HEK293T (cell line): Measurements from ENCODE around the gene EVI2B.

Experiments
- CTCF ChIA-PET: fragments of 350-600 bp; formaldehyde crosslinking; extraction: SDS; loops from one replicate; lab custom pipeline; 2021; ENCODE audit warnings: antibody characterized with exemption, inconsistent platforms; lab: Yijun Ruan, JAX
- POLR2A ChIA-PET: fragments of 350-600 bp; formaldehyde crosslinking; extraction: SDS; loops from one replicate; lab custom pipeline; 2020; ENCODE audit warnings: antibody characterized with exemption, inconsistent platforms; lab: Yijun Ruan, JAX
- DNase-seq: peaks from one replicate; pipeline ENCODE4 v3.0.0; 2012; ENCODE audit warnings: mixed read lengths; ENCODE audit errors: extremely low spot score
- ARNT ChIP-seq: fragments of 450-650 bp; IDR thresholded peaks from 2 replicates; pipeline ENCODE4 v1.6.1; 2017; ENCODE audit warnings: mild to moderate bottlenecking
- BHLHE40 ChIP-seq: fragments of 450-650 bp; IDR thresholded peaks from 2 replicates; pipeline ENCODE4 v1.6.1; 2016; ENCODE audit warnings: mild to moderate bottlenecking, moderate library complexity, borderline replicate concordance
- CTBP1 ChIP-seq: fragments of 450-650 bp; IDR thresholded peaks from 2 replicates; pipeline ENCODE4 v1.6.1; 2016; ENCODE audit warnings: borderline replicate concordance
- ELF4 ChIP-seq: fragments of 450-650 bp; IDR thresholded peaks from 2 replicates; pipeline ENCODE4 v1.6.1; 2017; ENCODE audit warnings: antibody characterized with exemption
- FOXA1 ChIP-seq: fragments of 450-650 bp; IDR thresholded peaks from 2 replicates; pipeline ENCODE4 v1.6.1; 2016; ENCODE audit warnings: mild to moderate bottlenecking
- FOXK2 ChIP-seq: fragments of 450-650 bp; IDR thresholded peaks from 2 replicates; pipeline ENCODE4 v1.6.1; 2016; ENCODE audit warnings: mild to moderate bottlenecking
- FOXM1 ChIP-seq: fragments of 450-650 bp; IDR thresholded peaks from 2 replicates; pipeline ENCODE4 v1.6.1; 2017; ENCODE audit warnings: mild to moderate bottlenecking, borderline replicate concordance
- HDGF ChIP-seq: fragments of 450-650 bp; IDR thresholded peaks from 2 replicates; pipeline ENCODE4 v1.6.1; 2017; ENCODE audit warnings: antibody characterized with exemption, borderline replicate concordance
- L3MBTL2 ChIP-seq: fragments of 450-650 bp; conservative IDR thresholded peaks from 2 replicates; pipeline ENCODE4 v1.6.1; 2016; ENCODE audit warnings: mild to moderate bottlenecking
- LEF1 ChIP-seq: fragments of 450-650 bp; IDR thresholded peaks from 2 replicates; pipeline ENCODE4 v1.6.1; 2017; ENCODE audit warnings: mild to moderate bottlenecking, borderline replicate concordance
- NFRKB ChIP-seq: fragments of 450-650 bp; IDR thresholded peaks from 2 replicates; pipeline ENCODE4 v1.6.1; 2016; ENCODE audit warnings: mild to moderate bottlenecking, moderate library complexity
- SP1 ChIP-seq: fragments of 450-650 bp; IDR thresholded peaks from 2 replicates; pipeline ENCODE4 v1.6.1; 2017
- SUZ12 ChIP-seq: fragments of 450-650 bp; IDR thresholded peaks from 2 replicates; pipeline ENCODE4 v1.6.1; 2016; ENCODE audit warnings: mild to moderate bottlenecking
- TARDBP ChIP-seq: fragments of 450-650 bp; IDR thresholded peaks from 2 replicates; pipeline ENCODE4 v1.6.1; 2016
- ZNF384 ChIP-seq: fragments of 450-650 bp; IDR thresholded peaks from 2 replicates; pipeline ENCODE4 v1.6.1; 2016
- TF ChIP-seq, protein P1 (sequence below): fragments of 450-650 bp; IDR thresholded peaks from 2 replicates; pipeline ENCODE4 v1.6.1; 2016

Gene EVI2B

DNA sequence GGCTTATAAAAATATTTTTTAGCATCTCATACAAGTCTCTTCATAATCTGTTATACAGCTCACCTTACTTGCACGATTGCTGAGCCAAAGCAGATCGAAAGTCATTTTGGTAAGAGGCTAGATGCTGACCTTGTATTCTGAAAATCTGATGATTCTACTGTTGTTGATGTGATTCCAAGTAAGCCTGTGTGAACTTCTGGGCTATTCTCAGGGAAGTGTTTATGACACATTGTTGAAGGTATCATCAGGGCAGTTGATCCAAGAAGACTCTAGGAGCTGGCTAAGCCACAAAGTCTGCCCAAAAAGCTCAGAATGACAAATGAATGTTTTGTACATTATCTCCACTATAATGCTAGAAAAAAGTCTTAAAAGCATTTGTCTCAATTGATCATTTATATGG is 32.8 kb downstream of the EVI2B start:
- DNase-seq: no peak
- ChIA-PET POLR2A (no interaction called here), CTCF (no interaction called here)
- TF ChIP-seq SP1 (no peak), BHLHE40 (no peak), ZNF384 (no peak), L3MBTL2 (no peak), LEF1 (no peak), NFRKB (no peak), FOXK2 (no peak), FOXA1 (no peak), ELF4 (no peak), ARNT (no peak), HDGF (no peak), TARDBP (no peak), CTBP1 (no peak), SUZ12 (no peak), FOXM1 (no peak)
- TF ChIP-seq, protein P1, sequence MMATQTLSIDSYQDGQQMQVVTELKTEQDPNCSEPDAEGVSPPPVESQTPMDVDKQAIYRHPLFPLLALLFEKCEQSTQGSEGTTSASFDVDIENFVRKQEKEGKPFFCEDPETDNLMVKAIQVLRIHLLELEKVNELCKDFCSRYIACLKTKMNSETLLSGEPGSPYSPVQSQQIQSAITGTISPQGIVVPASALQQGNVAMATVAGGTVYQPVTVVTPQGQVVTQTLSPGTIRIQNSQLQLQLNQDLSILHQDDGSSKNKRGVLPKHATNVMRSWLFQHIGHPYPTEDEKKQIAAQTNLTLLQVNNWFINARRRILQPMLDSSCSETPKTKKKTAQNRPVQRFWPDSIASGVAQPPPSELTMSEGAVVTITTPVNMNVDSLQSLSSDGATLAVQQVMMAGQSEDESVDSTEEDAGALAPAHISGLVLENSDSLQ: no peak

DNA sequence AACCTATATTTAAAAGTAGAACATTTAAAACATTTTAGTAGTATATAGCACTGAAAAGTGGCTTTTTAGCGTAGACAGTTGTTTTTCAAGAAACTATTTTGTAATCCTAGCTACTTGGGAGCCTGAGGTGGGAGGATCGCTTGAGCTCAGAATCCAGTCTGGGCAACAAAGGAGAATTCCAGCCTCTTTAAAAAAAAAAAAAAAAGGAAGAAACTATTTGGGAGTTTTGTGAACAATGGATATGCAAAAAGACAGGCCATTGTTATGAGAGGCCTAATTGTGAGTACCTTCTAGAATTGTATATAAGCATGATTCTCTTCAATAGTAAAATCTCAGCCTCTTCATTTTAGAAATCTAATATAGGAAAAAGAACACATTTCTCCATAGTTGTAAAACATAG is 34.5 kb downstream of the EVI2B start:
- CTCF ChIA-PET: no interaction called here
- POLR2A ChIA-PET: no interaction called here
- DNase-seq: no peak
- no peak for TF ChIP-seq FOXM1
- TF ChIP-seq CTBP1: no peak
- no peak for TF ChIP-seq ELF4
- TF ChIP-seq ARNT: no peak
- no peak for TF ChIP-seq SUZ12
- no peak for TF ChIP-seq TARDBP
- TF ChIP-seq, protein P1: no peak
- no peak for TF ChIP-seq ZNF384
- TF ChIP-seq NFRKB: no peak
- no peak for TF ChIP-seq LEF1
- TF ChIP-seq FOXA1: no peak

DNA sequence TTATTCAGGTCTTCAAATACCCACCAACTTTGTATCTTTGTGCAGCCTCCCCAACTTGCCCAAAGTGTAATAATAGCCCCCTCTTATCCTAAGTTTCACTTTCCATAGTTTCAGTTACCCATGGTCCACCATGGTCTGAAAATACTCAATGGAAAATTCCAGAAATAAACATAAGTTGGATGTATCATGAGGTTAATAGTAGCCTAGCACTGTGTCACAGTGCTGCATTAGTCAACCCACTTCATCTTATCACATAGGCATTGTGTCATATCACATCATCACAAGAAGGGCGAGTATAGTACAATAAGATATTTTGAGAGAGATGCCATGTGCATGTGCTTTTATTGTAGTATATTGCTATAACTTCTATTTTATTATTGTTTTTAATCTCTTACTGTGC is 38.7 kb downstream of the EVI2B start:
- ChIA-PET POLR2A (no interaction called here), CTCF (no interaction called here)
- no peak for TF ChIP-seq FOXK2
- no peak for TF ChIP-seq ELF4
- TF ChIP-seq ARNT: no peak
- TF ChIP-seq L3MBTL2: no peak
- no peak for TF ChIP-seq SUZ12
- no peak for TF ChIP-seq LEF1
- TF ChIP-seq TARDBP: no peak
- TF ChIP-seq ZNF384: no peak
- TF ChIP-seq BHLHE40: no peak
- no peak for TF ChIP-seq NFRKB
- no peak for TF ChIP-seq CTBP1
- TF ChIP-seq HDGF: no peak
- TF ChIP-seq FOXM1: no peak
- no peak for TF ChIP-seq SP1
- TF ChIP-seq FOXA1: no peak
- TF ChIP-seq, protein P1: no peak
- no peak for DNase-seq

DNA sequence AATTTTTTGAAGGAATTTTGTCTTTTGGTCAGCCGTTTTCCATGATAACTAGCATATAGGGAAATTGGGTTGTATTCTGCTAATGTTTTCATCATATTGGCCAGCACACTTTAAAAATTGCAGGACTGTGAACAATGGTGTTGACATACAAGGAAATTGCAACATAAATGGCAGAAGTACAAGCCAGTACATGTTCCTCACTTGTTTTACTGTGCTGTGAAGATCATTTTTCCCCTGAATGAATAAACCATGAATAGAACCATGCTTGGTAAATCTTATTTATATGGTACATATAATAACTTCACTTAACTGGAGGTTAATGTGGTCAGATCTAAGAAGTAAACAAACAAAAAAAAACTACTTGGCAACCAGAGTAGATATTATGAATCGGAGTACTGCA is 39.6 kb downstream of the EVI2B start:
- POLR2A ChIA-PET: no interaction called here
- CTCF ChIA-PET: no interaction called here

DNA sequence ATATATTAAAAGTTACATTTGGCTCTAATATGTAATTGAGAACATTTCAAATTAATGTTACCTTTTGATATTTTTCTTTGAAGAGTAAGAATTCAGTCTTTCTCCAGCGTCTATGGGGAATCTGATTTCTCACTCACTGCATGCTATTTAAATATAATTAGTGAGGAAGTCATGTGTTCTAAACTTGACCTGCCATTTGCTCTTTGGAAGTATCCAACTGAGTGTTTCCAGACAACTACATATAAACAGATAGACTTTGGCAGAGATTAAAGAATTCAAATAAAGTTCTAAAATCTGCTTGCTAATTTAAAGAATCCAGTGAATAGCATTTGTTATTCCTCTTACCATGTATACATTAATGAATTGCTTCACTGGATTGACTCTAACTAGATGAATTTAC is 40.3 kb downstream of the EVI2B start:
- POLR2A ChIA-PET: no interaction called here
- no peak for DNase-seq
- TF ChIP-seq ZNF384 (no peak), FOXK2 (no peak), FOXA1 (no peak), BHLHE40 (no peak), LEF1 (no peak)
- CTCF ChIA-PET: no interaction called here

More for the DNA sequence above, 39.6 kb downstream of the EVI2B start:
- TF ChIP-seq BHLHE40: no peak
- no peak for TF ChIP-seq ARNT
- TF ChIP-seq ZNF384: no peak
- TF ChIP-seq SP1: no peak
- no peak for TF ChIP-seq SUZ12
- no peak for TF ChIP-seq TARDBP
- no peak for DNase-seq

DNA sequence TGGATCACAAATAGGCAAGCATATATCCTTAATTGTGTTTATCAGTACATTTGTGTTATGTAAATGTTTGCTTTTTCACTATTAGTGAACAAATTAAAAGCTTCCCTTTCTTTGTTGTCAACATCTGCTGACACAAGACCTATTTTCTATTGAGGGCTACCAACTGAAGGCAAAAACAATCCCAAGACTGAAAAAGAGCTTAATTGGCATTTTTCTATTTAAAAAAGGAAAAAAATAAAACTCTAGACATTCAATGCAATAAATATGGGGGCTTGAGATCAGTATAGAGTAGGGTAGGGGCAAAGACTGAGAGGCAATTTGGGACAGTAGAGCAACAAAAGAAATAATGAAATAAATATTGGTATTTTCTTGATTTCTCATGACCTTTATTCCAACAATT is 41.1 kb downstream of the EVI2B start:
- POLR2A ChIA-PET: no interaction called here

DNA sequence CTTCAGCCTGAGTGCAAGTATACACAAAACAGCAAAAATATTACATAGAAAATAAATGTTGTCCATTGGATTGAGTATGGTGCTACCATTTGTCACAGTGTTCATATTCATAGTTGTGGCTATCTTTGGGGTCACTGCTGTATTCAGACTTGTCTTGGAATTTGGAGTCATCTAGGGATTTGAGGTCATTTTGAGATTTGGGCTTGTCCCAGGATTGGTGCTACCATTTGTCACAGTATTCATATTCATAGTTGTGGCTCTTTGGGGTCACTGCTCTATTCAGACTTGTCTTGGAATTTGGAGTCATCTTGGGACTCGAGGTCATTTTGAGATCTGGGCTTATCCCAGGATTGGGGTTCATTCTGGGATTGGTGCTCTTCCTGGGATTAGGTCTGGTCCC is 41.6 kb downstream of the EVI2B start:
- ChIA-PET CTCF (no interaction called here), POLR2A (no interaction called here)
- no peak for TF ChIP-seq SP1
- TF ChIP-seq, protein P1: no peak
- no peak for TF ChIP-seq FOXA1
- no peak for TF ChIP-seq FOXK2
- TF ChIP-seq SUZ12: no peak
- TF ChIP-seq CTBP1: no peak
- DNase-seq: no peak

More for the DNA sequence above, 41.1 kb downstream of the EVI2B start:
- TF ChIP-seq LEF1: no peak
- CTCF ChIA-PET: no interaction called here
- no peak for DNase-seq
